ENCODE measurements around the gene HNRNPCL4.
"Not testable (repeated sequence)": the region's sequence is repeated elsewhere in the genome, so short reads cannot be mapped to it uniquely, and the experiment has no call there.

DNA sequence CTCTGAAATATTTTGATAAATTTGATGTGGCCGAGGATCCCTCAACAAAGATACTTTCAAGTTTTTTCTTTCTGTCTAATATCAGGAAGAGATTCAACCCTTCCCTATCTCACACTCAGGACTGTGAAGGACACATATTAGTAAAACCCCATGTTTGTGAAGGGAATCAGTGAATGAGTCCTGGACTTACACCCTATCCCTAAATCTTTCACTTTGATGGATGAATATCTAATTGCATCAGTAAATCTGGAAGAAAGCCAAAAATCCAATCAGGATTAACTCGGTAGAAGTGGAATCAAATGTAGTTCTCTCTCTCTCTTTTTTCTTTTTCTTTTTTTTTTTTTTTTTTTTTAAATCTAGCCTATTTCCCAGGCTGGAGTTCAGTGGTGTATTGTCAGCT is 6.1 kb upstream of the HNRNPCL4 start, which contains the start of gene PRAMEF9:
- TF ChIP-seq, protein P1, sequence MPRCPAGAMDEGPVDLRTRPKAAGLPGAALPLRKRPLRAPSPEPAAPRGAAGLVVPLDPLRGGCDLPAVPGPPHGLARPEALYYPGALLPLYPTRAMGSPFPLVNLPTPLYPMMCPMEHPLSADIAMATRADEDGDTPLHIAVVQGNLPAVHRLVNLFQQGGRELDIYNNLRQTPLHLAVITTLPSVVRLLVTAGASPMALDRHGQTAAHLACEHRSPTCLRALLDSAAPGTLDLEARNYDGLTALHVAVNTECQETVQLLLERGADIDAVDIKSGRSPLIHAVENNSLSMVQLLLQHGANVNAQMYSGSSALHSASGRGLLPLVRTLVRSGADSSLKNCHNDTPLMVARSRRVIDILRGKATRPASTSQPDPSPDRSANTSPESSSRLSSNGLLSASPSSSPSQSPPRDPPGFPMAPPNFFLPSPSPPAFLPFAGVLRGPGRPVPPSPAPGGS (CRISPR knock-in tag; IDR thresholded peaks at IDR 0.05): not testable (repeated sequence)
- not testable (repeated sequence) for TF ChIP-seq ZFP82 (CRISPR knock-in tag; IDR thresholded peaks at IDR 0.05; ENCODE audit: borderline replicate concordance); ZKSCAN1 (IDR thresholded peaks at IDR 0.05; ENCODE audit: low read length); TAF1 (CRISPR knock-in tag; IDR thresholded peaks at IDR 0.05); ZZZ3 (CRISPR knock-in tag; IDR thresholded peaks at IDR 0.05; ENCODE audit: borderline replicate concordance); FOSL2 (CRISPR knock-in tag; IDR thresholded peaks at IDR 0.05); NR1H2 (CRISPR knock-in tag; IDR thresholded peaks at IDR 0.05; ENCODE audit: borderline replicate concordance, low read depth); DNMT3B (CRISPR knock-in tag; conservative IDR thresholded peaks at IDR 0.05); CBX5 (CRISPR knock-in tag; IDR thresholded peaks at IDR 0.05; ENCODE audit: borderline replicate concordance); XBP1 (CRISPR knock-in tag; IDR thresholded peaks at IDR 0.05)
- TF ChIP-seq, protein P2, sequence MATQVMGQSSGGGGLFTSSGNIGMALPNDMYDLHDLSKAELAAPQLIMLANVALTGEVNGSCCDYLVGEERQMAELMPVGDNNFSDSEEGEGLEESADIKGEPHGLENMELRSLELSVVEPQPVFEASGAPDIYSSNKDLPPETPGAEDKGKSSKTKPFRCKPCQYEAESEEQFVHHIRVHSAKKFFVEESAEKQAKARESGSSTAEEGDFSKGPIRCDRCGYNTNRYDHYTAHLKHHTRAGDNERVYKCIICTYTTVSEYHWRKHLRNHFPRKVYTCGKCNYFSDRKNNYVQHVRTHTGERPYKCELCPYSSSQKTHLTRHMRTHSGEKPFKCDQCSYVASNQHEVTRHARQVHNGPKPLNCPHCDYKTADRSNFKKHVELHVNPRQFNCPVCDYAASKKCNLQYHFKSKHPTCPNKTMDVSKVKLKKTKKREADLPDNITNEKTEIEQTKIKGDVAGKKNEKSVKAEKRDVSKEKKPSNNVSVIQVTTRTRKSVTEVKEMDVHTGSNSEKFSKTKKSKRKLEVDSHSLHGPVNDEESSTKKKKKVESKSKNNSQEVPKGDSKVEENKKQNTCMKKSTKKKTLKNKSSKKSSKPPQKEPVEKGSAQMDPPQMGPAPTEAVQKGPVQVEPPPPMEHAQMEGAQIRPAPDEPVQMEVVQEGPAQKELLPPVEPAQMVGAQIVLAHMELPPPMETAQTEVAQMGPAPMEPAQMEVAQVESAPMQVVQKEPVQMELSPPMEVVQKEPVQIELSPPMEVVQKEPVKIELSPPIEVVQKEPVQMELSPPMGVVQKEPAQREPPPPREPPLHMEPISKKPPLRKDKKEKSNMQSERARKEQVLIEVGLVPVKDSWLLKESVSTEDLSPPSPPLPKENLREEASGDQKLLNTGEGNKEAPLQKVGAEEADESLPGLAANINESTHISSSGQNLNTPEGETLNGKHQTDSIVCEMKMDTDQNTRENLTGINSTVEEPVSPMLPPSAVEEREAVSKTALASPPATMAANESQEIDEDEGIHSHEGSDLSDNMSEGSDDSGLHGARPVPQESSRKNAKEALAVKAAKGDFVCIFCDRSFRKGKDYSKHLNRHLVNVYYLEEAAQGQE (IDR thresholded peaks at IDR 0.05; ENCODE audit: borderline replicate concordance in 1 of 2, low read depth in 1 of 2, low read length in 2 of 2): not testable (repeated sequence)
- TF ChIP-seq, protein P3, sequence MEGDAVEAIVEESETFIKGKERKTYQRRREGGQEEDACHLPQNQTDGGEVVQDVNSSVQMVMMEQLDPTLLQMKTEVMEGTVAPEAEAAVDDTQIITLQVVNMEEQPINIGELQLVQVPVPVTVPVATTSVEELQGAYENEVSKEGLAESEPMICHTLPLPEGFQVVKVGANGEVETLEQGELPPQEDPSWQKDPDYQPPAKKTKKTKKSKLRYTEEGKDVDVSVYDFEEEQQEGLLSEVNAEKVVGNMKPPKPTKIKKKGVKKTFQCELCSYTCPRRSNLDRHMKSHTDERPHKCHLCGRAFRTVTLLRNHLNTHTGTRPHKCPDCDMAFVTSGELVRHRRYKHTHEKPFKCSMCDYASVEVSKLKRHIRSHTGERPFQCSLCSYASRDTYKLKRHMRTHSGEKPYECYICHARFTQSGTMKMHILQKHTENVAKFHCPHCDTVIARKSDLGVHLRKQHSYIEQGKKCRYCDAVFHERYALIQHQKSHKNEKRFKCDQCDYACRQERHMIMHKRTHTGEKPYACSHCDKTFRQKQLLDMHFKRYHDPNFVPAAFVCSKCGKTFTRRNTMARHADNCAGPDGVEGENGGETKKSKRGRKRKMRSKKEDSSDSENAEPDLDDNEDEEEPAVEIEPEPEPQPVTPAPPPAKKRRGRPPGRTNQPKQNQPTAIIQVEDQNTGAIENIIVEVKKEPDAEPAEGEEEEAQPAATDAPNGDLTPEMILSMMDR (CRISPR knock-in tag; IDR thresholded peaks at IDR 0.05): not testable (repeated sequence)
- TF ChIP-seq, protein P4, sequence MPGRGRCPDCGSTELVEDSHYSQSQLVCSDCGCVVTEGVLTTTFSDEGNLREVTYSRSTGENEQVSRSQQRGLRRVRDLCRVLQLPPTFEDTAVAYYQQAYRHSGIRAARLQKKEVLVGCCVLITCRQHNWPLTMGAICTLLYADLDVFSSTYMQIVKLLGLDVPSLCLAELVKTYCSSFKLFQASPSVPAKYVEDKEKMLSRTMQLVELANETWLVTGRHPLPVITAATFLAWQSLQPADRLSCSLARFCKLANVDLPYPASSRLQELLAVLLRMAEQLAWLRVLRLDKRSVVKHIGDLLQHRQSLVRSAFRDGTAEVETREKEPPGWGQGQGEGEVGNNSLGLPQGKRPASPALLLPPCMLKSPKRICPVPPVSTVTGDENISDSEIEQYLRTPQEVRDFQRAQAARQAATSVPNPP (CRISPR knock-in tag; IDR thresholded peaks at IDR 0.05): not testable (repeated sequence)
